Measurements from ENCODE around the gene LILRA5. TPM values are rescaled to one million over a fixed set of nuclear protein-coding genes. Genes with fewer than 3 reads are reported as not detected.

The LILRA5 gene
- total and polyA plus RNA-seq, 2 of the 13 experiments (the other 11 are each of a cell fraction or from before 2014, with no cell fraction given), result not detected

DNA sequence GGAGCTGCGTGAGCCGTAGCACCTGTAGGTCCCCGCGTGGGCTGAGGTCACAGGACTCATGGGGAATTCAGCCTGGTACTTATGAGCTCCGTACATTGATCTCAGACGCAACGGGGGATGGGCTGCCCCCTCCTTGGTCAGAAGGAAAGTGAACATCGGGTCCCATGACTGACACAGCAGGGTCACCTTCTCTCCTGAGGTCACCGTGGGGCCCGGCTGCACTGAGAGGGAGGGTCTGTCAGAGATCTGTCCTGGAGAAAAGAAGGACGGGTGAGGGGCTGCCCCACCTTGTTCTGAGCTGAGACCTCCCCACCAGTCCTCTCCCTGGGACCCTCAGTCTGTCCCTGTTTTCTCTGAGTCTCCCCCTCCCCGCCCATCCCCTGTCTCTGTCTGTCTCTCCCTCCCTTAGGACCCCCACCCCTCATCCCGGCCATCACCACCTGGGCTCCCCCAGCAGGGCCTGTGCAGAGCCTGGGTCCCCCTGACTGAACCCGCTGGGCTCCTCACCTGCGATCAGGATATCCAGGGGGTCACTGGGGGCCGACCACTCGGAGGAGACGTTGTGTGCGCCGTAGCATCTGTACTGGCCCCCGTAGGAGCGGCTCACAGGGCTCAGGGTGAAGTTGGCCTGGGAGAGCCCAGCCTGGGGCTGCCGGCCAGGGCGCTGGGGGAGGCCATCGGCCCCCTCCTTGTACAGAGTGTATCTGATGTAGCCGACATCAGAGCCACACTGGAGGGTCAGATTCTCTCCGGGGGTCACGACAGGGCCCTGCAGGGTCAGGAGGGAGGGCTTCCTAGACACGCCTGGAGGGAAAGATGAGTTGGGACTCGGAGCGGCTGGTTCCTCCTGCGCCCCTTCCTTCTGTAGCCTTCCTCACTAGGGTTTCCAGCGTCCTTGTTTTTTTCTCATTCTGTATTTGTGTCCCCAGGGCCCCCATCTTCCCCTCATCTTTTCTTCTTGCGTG is 24.2 kb upstream of the LILRA5 start:
- FAIRE-seq, result no peak
- ATAC-seq, result no peak
- no peak overlapping the region for H3K9ac ChIP-seq (ENCODE audit: insufficient read depth, low read depth, low read length)
- no peak overlapping the region for H2AFZ ChIP-seq (ENCODE audit: low read length)
- ChIA-PET CTCF (ENCODE audit: low intra/inter-chr PET ratio, low total read pairs) (no interaction called here), POLR2A (no interaction called here)
- intact Hi-C loops (cut with micrococcal nuclease; ENCODE audit: unreplicated experiment), result no loop called here
- H3K79me2 ChIP-seq (ENCODE audit: insufficient read depth, low read length), result no peaks in the 10 kb centered on the region
- no peak for DNase-seq (ENCODE audit: low spot score)
- 21% methylated on average over 18 of the region's 34 CpGs for WGBS (ENCODE audit: low lambda C conversion rate)
- no peak overlapping the region for H3K4me2 ChIP-seq (ENCODE audit: low read depth, low read length)
- H3K9me3 ChIP-seq (ENCODE audit: low read length), result no peaks in the 10 kb centered on the region
- no peak overlapping the region for H3K27ac ChIP-seq (ENCODE audit: extremely low read length, insufficient read depth, low read length)
- no TSS peak for BruUV-seq (replicated peaks)
- TF ChIP-seq, protein P1, sequence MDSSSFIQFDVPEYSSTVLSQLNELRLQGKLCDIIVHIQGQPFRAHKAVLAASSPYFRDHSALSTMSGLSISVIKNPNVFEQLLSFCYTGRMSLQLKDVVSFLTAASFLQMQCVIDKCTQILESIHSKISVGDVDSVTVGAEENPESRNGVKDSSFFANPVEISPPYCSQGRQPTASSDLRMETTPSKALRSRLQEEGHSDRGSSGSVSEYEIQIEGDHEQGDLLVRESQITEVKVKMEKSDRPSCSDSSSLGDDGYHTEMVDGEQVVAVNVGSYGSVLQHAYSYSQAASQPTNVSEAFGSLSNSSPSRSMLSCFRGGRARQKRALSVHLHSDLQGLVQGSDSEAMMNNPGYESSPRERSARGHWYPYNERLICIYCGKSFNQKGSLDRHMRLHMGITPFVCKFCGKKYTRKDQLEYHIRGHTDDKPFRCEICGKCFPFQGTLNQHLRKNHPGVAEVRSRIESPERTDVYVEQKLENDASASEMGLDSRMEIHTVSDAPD (CRISPR knock-in tag; IDR thresholded peaks at IDR 0.05), result no peak
- TF ChIP-seq TCF7 (IDR thresholded peaks at IDR 0.05; ENCODE audit: low read depth) (no peak), ZNF343 (CRISPR knock-in tag; IDR thresholded peaks at IDR 0.05) (no peak), CENPT (CRISPR knock-in tag; IDR thresholded peaks at IDR 0.05; ENCODE audit: low read depth) (no peak), ZFP36L1 (CRISPR knock-in tag; IDR thresholded peaks at IDR 0.05) (no peak), FOXJ3 (CRISPR knock-in tag; IDR thresholded peaks at IDR 0.05; ENCODE audit: borderline replicate concordance) (no peak)
- TF ChIP-seq, protein P2, sequence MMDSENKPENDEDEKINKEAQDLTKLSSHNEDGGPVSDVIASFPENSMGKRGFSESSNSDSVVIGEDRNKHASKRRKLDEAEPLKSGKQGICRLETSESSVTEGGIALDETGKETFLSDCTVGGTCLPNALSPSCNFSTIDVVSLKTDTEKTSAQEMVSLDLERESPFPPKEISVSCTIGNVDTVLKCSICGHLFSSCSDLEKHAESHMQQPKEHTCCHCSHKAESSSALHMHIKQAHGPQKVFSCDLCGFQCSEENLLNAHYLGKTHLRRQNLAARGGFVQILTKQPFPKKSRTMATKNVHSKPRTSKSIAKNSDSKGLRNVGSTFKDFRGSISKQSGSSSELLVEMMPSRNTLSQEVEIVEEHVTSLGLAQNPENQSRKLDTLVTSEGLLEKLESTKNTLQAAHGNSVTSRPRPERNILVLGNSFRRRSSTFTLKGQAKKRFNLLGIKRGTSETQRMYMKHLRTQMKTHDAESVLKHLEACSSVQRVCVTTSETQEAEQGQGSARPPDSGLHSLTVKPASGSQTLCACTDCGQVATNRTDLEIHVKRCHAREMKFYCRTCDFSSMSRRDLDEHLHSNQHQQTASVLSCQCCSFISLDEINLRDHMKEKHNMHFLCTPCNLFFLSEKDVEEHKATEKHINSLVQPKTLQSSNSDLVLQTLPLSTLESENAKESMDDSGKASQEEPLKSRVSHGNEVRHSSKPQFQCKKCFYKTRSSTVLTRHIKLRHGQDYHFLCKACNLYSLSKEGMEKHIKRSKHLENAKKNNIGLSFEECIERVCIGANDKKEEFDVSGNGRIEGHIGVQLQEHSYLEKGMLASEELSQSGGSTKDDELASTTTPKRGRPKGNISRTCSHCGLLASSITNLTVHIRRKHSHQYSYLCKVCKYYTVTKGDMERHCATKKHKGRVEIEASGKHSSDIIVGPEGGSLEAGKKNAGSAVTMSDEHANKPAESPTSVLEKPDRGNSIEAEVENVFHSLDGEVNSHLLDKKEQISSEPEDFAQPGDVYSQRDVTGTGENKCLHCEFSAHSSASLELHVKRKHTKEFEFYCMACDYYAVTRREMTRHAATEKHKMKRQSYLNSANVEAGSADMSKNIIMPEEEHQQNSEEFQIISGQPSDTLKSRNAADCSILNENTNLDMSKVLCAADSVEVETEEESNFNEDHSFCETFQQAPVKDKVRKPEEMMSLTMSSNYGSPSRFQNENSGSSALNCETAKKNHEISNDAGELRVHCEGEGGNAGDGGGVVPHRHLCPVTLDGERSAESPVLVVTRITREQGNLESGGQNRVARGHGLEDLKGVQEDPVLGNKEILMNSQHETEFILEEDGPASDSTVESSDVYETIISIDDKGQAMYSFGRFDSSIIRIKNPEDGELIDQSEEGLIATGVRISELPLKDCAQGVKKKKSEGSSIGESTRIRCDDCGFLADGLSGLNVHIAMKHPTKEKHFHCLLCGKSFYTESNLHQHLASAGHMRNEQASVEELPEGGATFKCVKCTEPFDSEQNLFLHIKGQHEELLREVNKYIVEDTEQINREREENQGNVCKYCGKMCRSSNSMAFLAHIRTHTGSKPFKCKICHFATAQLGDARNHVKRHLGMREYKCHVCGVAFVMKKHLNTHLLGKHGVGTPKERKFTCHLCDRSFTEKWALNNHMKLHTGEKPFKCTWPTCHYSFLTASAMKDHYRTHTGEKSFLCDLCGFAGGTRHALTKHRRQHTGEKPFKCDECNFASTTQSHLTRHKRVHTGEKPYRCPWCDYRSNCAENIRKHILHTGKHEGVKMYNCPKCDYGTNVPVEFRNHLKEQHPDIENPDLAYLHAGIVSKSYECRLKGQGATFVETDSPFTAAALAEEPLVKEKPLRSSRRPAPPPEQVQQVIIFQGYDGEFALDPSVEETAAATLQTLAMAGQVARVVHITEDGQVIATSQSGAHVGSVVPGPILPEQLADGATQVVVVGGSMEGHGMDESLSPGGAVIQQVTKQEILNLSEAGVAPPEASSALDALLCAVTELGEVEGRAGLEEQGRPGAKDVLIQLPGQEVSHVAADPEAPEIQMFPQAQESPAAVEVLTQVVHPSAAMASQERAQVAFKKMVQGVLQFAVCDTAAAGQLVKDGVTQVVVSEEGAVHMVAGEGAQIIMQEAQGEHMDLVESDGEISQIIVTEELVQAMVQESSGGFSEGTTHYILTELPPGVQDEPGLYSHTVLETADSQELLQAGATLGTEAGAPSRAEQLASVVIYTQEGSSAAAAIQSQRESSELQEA (CRISPR knock-in tag; IDR thresholded peaks at IDR 0.05; ENCODE audit: not compliant biosample characterization), result no peak
- TF ChIP-seq, protein P3, sequence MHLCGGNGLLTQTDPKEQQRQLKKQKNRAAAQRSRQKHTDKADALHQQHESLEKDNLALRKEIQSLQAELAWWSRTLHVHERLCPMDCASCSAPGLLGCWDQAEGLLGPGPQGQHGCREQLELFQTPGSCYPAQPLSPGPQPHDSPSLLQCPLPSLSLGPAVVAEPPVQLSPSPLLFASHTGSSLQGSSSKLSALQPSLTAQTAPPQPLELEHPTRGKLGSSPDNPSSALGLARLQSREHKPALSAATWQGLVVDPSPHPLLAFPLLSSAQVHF (CRISPR knock-in tag; IDR thresholded peaks at IDR 0.05), result no peak
- TF ChIP-seq, protein P4, sequence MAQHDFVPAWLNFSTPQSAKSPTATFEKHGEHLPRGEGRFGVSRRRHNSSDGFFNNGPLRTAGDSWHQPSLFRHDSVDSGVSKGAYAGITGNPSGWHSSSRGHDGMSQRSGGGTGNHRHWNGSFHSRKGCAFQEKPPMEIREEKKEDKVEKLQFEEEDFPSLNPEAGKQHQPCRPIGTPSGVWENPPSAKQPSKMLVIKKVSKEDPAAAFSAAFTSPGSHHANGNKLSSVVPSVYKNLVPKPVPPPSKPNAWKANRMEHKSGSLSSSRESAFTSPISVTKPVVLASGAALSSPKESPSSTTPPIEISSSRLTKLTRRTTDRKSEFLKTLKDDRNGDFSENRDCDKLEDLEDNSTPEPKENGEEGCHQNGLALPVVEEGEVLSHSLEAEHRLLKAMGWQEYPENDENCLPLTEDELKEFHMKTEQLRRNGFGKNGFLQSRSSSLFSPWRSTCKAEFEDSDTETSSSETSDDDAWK (CRISPR knock-in tag; IDR thresholded peaks at IDR 0.05), result no peak
- no peaks in the 10 kb centered on the region for H3K4me1 ChIP-seq (ENCODE audit: insufficient read depth, low read length)
- H4K20me1 ChIP-seq (ENCODE audit: insufficient read depth, low read length), result no peaks in the 10 kb centered on the region
- peaks cover 3 to 40% of the 10 kb centered on the region in 2 experiments for H3K27me3 ChIP-seq (ENCODE audit: control insufficient read depth in 1 of 2, insufficient read depth in 2 of 2, low read length in 2 of 2)
- in situ Hi-C loops (cut with HindIII; ENCODE audit: extremely low pct_ligation_motif_present, low pct_unique_long_range_greater_than_20kb), result no loop called here
- no peaks in the 10 kb centered on the region for H3K36me3 ChIP-seq (replicated peaks in 1 of 2; ENCODE audit: control insufficient read depth in 1 of 2, insufficient read depth in 2 of 2, low read length in 2 of 2)
- H3K4me3 ChIP-seq (replicated peaks in 1 of 3; ENCODE audit: insufficient read depth in 1 of 3, low read depth in 2 of 3, low read length in 3 of 3), result no peak overlapping the region
